HepG2 (cell line): ENCODE measurements around the gene NFATC3. TPM values are rescaled to one million over a fixed set of nuclear protein-coding genes. Genes with fewer than 3 reads are reported as not detected.

Source experiments
- ELF4 ChIP-seq: sonication (generic); formaldehyde crosslinking; IDR thresholded peaks from 2 replicates; pipeline ENCODE4 v1.5.0; 2020; ENCODE audit warnings: missing genetic modification reagents, mild to moderate bottlenecking, moderate library complexity, borderline replicate concordance
- FOXP1 ChIP-seq, 2 experiments: fragments of 450-650 bp in 1 of 2; IDR thresholded peaks; 2 replicates each; pipeline ENCODE4 v1.6.1; 2017 to 2018; ENCODE audit warnings: antibody characterized with exemption in 1 of 2
- HDAC2 ChIP-seq: sonication (generic); formaldehyde crosslinking; IDR thresholded peaks from 2 replicates; pipeline ENCODE4 v1.4.0; 2020; ENCODE audit warnings: missing genetic modification reagents
- HNRNPL ChIP-seq: fragments of 200-400 bp; formaldehyde crosslinking; IDR thresholded peaks from 2 replicates; pipeline ENCODE4 v1.6.1; 2017; ENCODE audit warnings: mild to moderate bottlenecking, low read depth, low read length
- JUN ChIP-seq: sonication (generic); formaldehyde crosslinking; IDR thresholded peaks from 2 replicates; pipeline ENCODE4 v1.4.0; 2020; ENCODE audit warnings: mild to moderate bottlenecking, missing genetic modification reagents
- JUND ChIP-seq: sonication (generic); formaldehyde crosslinking; IDR thresholded peaks from 2 replicates; pipeline ENCODE4 v1.8.0; 2022; ENCODE audit warnings: mild to moderate bottlenecking, missing genetic modification reagents
- KAT7 ChIP-seq: IDR thresholded peaks from 2 replicates; pipeline ENCODE4 v1.6.1; 2018; ENCODE audit warnings: borderline replicate concordance, missing compliant biosample characterization
- NBN ChIP-seq: fragments of 450-650 bp; conservative IDR thresholded peaks from 2 replicates; pipeline ENCODE4 v1.6.1; 2017
- NFE2L1 ChIP-seq: sonication (generic); formaldehyde crosslinking; IDR thresholded peaks from 2 replicates; pipeline ENCODE4 v1.4.0; 2020; ENCODE audit warnings: missing genetic modification reagents, mild to moderate bottlenecking, borderline replicate concordance
- NFKB2 ChIP-seq: sonication (generic); formaldehyde crosslinking; IDR thresholded peaks from 2 replicates; pipeline ENCODE4 v1.4.0; 2020; ENCODE audit warnings: missing genetic modification reagents, borderline replicate concordance
- NFKBIZ ChIP-seq: IDR thresholded peaks from 2 replicates; pipeline ENCODE4 v1.6.1; 2018; ENCODE audit warnings: missing genetic modification reagents, missing compliant biosample characterization
- PCBP2 ChIP-seq: fragments of 200-400 bp; formaldehyde crosslinking; optimal IDR thresholded peaks from 2 replicates; pipeline ENCODE3; 2018; ENCODE audit warnings: low read length, low read depth; ENCODE audit not compliant: poor library complexity, severe bottlenecking
- PPARG ChIP-seq: conservative IDR thresholded peaks from 2 replicates; pipeline ENCODE4 v1.6.1; 2016; ENCODE audit warnings: missing biosample characterization, missing genetic modification reagents
- PREB ChIP-seq: sonication (generic); formaldehyde crosslinking; IDR thresholded peaks from 2 replicates; pipeline ENCODE4 v1.4.0; 2020; ENCODE audit warnings: missing genetic modification reagents
- RBM22 ChIP-seq: fragments of 200-400 bp; formaldehyde crosslinking; optimal IDR thresholded peaks from 2 replicates; pipeline ENCODE3; 2017; ENCODE audit warnings: mild to moderate bottlenecking, low read length, moderate library complexity
- SPEN ChIP-seq: sonication (generic); formaldehyde crosslinking; IDR thresholded peaks from 2 replicates; pipeline ENCODE4 v1.5.1; 2020; ENCODE audit warnings: low read depth, mild to moderate bottlenecking, missing genetic modification reagents
- SRY ChIP-seq: sonication (generic); formaldehyde crosslinking; IDR thresholded peaks from 2 replicates; pipeline ENCODE4 v1.8.0; 2022; ENCODE audit warnings: mild to moderate bottlenecking, missing genetic modification reagents
- ZC3H4 ChIP-seq: sonication (generic); formaldehyde crosslinking; IDR thresholded peaks from 2 replicates; pipeline ENCODE4 v1.4.0; 2020; ENCODE audit warnings: missing genetic modification reagents, borderline replicate concordance
- ZNF34 ChIP-seq: sonication (generic); formaldehyde crosslinking; IDR thresholded peaks from 2 replicates; pipeline ENCODE4 v1.4.0; 2020; ENCODE audit warnings: mild to moderate bottlenecking, missing genetic modification reagents, borderline replicate concordance
- ZNF343 ChIP-seq: sonication (generic); formaldehyde crosslinking; IDR thresholded peaks from 2 replicates; pipeline ENCODE4 v1.4.0; 2020; ENCODE audit warnings: mild to moderate bottlenecking, missing genetic modification reagents
- ZNF350 ChIP-seq: sonication (generic); formaldehyde crosslinking; IDR thresholded peaks from 2 replicates; pipeline ENCODE4 v1.4.0; 2020; ENCODE audit warnings: mild to moderate bottlenecking, low read depth, missing genetic modification reagents, borderline replicate concordance
- ZNF354B ChIP-seq: sonication (generic); formaldehyde crosslinking; IDR thresholded peaks from 2 replicates; pipeline ENCODE4 v1.8.0; 2022; ENCODE audit warnings: mild to moderate bottlenecking, missing genetic modification reagents
- ZNF446 ChIP-seq: sonication (generic); formaldehyde crosslinking; IDR thresholded peaks from 2 replicates; pipeline ENCODE4 v1.5.0; 2020; ENCODE audit warnings: mild to moderate bottlenecking, missing genetic modification reagents
- ZNF607 ChIP-seq: sonication (generic); formaldehyde crosslinking; IDR thresholded peaks from 2 replicates; pipeline ENCODE4 v1.5.1; 2020; ENCODE audit warnings: missing genetic modification reagents, mild to moderate bottlenecking, borderline replicate concordance
- ZNF615 ChIP-seq: sonication (generic); formaldehyde crosslinking; IDR thresholded peaks from 2 replicates; pipeline ENCODE4 v1.5.0; 2020; ENCODE audit warnings: mild to moderate bottlenecking, missing genetic modification reagents, borderline replicate concordance
- ZNF644 ChIP-seq: IDR thresholded peaks from 2 replicates; pipeline ENCODE4 v1.6.1; 2016; ENCODE audit warnings: low read depth
- ZNF703 ChIP-seq: sonication (generic); formaldehyde crosslinking; IDR thresholded peaks from 2 replicates; pipeline ENCODE4 v1.5.1; 2020; ENCODE audit warnings: missing genetic modification reagents, mild to moderate bottlenecking, moderate library complexity, borderline replicate concordance
- ZSCAN20 ChIP-seq: sonication (generic); formaldehyde crosslinking; IDR thresholded peaks from 2 replicates; pipeline ENCODE4 v1.4.0; 2020; ENCODE audit warnings: missing genetic modification reagents, mild to moderate bottlenecking, borderline replicate concordance
- ZSCAN30 ChIP-seq: sonication (generic); formaldehyde crosslinking; IDR thresholded peaks from 2 replicates; pipeline ENCODE4 v1.5.0; 2020; ENCODE audit warnings: mild to moderate bottlenecking, missing genetic modification reagents
- polyA plus RNA-seq, 8 experiments: library from polyadenylated mRNA; depleted of rRNA in 3 of 8; stranded (reverse) in 7 of 8; unstranded in 1 of 8; fragments of >200 nt; fragmentation: Illumina TruSeq in 4 of 8; extraction: Trizol in 4 of 8; gene quantifications; 2 replicates each; pipeline versions ENCODE4 v1.2.1 to v1.2.3, GENCODE V29; 2011 to 2016; ENCODE audit warnings: low read depth in 4 of 8, missing spikeins in 1 of 8, mixed read lengths in 1 of 8; ENCODE audit not compliant: insufficient read depth in 1 of 8
- total RNA-seq, 5 experiments: library from RNA; depleted of rRNA; stranded (reverse); fragments of >200 nt; fragmentation: Illumina TruSeq; extraction: Trizol; gene quantifications; 2 replicates each; pipeline ENCODE4 v1.2.3, GENCODE V29; 2016; ENCODE audit warnings: low read depth in 1 of 5
- TF ChIP-seq, protein P1 (sequence below): sonication (generic); formaldehyde crosslinking; IDR thresholded peaks from 2 replicates; pipeline ENCODE4 v1.4.0; 2020; ENCODE audit warnings: missing genetic modification reagents; ENCODE audit errors: not compliant biosample characterization

Gene NFATC3
- total and polyA plus RNA-seq, 2 of the 13 experiments (the other 11 are each of a cell fraction or from before 2014, with no cell fraction given), result 52.6 to 62.7 TPM

DNA sequence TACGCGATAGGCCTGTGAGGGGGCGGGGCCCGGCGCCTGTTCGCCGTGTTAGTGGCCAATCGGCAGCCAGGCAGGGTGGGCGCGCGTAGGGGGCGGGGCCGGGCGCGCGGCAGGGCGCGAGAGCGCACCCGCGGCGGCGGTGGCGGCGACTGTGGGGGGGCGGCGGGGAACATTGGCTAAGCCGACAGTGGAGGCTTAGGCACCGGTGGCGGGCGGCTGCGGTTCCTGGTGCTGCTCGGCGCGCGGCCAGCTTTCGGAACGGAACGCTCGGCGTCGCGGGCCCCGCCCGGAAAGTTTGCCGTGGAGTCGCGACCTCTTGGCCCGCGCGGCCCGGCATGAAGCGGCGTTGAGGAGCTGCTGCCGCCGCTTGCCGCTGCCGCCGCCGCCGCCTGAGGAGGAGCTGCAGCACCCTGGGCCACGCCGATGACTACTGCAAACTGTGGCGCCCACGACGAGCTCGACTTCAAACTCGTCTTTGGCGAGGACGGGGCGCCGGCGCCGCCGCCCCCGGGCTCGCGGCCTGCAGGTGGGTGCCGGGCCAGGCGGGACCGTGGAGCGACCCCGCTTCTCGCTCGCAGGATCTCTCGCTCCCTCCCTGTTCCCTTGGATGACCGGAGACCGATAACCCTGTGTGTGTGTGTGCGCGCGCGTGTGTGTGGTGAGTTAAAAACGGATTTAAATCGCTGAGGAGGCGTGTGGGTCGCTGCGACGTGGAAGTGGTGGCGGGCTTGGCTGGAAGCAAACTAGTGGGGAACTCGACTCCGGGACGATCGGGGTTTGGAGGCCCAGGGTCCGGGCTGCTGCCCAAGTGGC, at the start of gene NFATC3 (continued):
- TF ChIP-seq ZNF644 (CRISPR knock-in tag) (no peak), RBM22 (no peak), ZNF34 (CRISPR knock-in tag) (no peak), ELF4 (0 out of 2 replicates have a peak, but pooled peaks have one; percentile 18), PPARG (no peak), KAT7 (CRISPR knock-in tag) (peak; percentile 85), ZSCAN30 (CRISPR knock-in tag) (0 out of 2 replicates have a peak, but pooled peaks have one; percentile 27), HNRNPL (no peak), NFE2L1 (CRISPR knock-in tag) (no peak), HDAC2 (CRISPR knock-in tag) (no peak), PCBP2 (no peak), NBN (no peak), NFKBIZ (CRISPR knock-in tag) (no peak), FOXP1 (IDR thresholded peaks at IDR 0.05) (no peak), FOXP1 (CRISPR knock-in tag; IDR thresholded peaks at IDR 0.05) (no peak), ZSCAN20 (CRISPR knock-in tag) (peak; percentile 91), ZNF615 (CRISPR knock-in tag) (no peak), SPEN (peak; percentile 83; the same call in 1 of the 2 replicates), ZNF703 (CRISPR knock-in tag) (peak; percentile 90; the same call in 1 of the 2 replicates), ZNF446 (CRISPR knock-in tag) (no peak), ZNF354B (CRISPR knock-in tag) (no peak), JUN (CRISPR knock-in tag) (0 out of 2 replicates have a peak, but pooled peaks have one; percentile 4), ZNF343 (CRISPR knock-in tag) (no peak), ZC3H4 (CRISPR knock-in tag) (no peak), JUND (no peak), SRY (CRISPR knock-in tag) (peak; percentile 73; the same call in 1 of the 2 replicates), ZNF607 (CRISPR knock-in tag) (no peak; the same call in 1 of the 2 replicates), ZNF350 (CRISPR knock-in tag) (no peak), NFKB2 (CRISPR knock-in tag) (0 out of 2 replicates have a peak, but pooled peaks have one; percentile 45), PREB (CRISPR knock-in tag) (no peak; the same call in 1 of the 2 replicates)
- TF ChIP-seq, protein P1, sequence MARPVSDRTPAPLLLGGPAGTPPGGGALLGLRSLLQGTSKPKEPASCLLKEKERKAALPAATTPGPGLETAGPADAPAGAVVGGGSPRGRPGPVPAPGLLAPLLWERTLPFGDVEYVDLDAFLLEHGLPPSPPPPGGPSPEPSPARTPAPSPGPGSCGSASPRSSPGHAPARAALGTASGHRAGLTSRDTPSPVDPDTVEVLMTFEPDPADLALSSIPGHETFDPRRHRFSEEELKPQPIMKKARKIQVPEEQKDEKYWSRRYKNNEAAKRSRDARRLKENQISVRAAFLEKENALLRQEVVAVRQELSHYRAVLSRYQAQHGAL, result no peak
